Fibroblast of skin of right biceps (primary cell): ENCODE results near the gene C4B.
"Not testable (repeated sequence)": the region's sequence is repeated elsewhere in the genome, so short reads cannot be mapped to it uniquely, and the experiment has no call there.

Source experiments
- DNase-seq: peaks from one replicate; pipeline ENCODE4 v3.0.0-alpha.2; 2013

C4B gene

GRCh38 chr6:31981744-31982143 is 32.9 kb upstream of the C4B start, which contains the start of gene C4A:
TSS of gene C4A (plus strand) at chr6:31982057. CDS start at chr6:31982108, 51 bp downstream.
- DNase-seq, result not testable (repeated sequence)

GRCh38 chr6:31989363-31989762 is 25.2 kb upstream of the C4B start:
- DNase-seq, result not testable (repeated sequence)

GRCh38 chr6:31994421-31994820 is 20.2 kb upstream of the C4B start:
- DNase-seq, result not testable (repeated sequence)

DNA sequence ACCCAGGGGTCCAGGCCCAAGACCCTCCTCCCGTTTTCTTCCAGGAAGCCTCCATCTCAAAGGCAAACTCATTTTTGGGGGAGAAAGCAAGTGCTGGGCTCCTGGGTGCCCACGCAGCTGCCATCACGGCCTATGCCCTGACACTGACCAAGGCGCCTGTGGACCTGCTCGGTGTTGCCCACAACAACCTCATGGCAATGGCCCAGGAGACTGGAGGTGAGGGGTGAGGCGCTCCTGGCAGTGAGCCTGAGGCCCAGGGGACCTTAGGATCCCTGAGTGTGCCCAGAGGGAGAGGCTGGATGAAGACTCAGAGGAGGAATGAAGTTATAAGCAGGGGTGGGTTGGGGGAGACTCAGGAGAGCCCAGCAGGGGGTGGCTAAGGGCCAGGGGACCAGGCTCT is 18.2 kb upstream of the C4B start:
- not testable (repeated sequence) for DNase-seq

DNA sequence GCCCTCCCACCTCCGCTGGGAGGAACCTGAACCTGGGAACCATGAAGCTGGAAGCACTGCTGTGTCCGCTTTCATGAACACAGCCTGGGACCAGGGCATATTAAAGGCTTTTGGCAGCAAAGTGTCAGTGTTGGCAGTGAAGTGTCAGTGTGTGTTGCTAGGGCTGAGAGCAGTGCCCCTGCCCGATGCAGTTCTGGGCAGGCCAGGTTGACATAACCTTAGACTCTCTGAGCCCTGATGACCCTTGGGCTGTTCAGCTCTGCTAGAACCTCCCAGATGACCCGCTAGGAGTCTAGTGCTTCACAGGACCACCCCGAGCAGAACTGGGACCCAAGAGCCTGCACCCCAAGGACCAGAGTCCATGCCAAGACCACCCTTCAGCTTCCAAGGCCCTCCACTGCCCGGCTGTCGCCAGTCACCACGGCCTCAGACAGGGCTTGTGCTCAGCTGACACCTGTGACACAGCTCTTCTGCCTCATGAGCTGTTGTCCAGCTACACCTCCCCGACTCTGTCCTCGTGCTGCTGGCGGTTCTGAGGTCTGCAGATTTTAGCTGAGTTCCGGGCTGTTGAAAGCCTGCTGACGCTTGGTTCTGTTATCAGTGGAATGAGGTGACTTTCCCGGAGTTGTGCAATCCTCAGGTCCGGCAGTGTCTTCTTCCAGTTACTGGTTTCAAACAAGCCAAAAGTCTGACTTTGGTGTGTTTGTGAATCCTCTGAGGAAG is 11.9 kb upstream of the C4B start:
- not testable (repeated sequence) for DNase-seq

DNA sequence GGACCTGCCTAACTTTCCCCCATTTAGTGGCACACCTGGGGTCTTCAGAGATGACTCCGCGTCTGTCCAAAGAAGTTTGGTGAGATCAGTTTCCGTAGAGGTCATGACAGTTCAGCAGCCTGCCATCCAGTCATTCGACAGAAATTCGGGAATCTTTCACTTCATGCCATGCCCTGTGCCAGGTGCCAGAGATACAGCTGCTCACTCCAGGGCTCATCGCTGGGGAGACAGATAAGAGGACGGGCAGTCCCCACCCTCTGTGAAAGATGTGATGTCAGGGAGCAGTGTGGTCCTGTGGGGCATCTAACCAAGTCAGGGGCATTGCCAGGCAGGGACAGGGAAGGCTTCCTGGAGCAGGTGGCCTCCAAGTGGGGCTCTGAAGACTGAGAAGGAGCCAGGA is 11.3 kb upstream of the C4B start:
- DNase-seq, result not testable (repeated sequence)

GRCh38 chr6:32004393-32004792 is 10.2 kb upstream of the C4B start:
- not testable (repeated sequence) for DNase-seq

DNA sequence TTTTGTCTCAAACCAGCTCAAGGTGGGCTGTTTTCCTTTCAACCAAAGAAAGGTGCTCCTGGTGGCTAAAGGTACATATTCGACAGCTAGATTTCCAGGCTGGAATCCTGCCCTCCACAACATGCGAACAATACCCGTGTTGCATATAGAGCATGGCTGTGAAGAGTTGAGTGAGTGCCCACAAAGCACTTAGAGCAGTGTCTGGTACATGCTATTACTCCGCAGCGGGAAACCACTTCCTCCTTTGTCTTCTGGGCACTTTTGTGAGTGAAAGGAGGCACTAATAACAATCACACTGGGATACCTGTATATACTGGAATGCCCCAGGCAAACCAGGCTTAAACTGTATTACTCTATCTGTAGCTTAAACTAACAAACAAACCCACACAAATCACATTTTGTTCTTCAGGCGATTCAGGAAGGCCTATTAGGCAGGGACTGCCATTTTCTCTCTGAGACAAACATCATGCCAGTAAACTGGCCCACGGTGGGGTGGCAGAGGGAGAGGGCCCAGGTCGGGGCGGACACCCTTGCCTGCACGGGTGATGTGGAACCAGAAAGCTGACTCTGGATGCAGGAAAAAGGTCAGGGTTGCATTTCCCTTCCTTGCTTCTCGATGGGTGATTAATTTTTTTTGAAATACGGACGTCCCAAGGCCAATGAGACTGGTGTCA is 9.6 kb upstream of the C4B start:
- DNase-seq, result not testable (repeated sequence)

DNA sequence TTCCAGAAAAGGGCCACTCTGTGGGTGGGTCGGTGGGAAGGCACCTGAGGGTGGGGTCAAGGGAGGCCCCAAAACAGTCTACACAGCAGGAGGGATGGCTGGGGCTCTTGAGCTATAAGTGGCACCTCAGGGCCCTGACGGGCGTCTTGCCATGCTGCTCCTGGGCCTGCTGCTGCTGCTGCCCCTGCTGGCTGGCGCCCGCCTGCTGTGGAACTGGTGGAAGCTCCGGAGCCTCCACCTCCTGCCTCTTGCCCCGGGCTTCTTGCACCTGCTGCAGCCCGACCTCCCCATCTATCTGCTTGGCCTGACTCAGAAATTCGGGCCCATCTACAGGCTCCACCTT is 9.1 kb upstream of the C4B start:
- DNase-seq, result not testable (repeated sequence)

DNA sequence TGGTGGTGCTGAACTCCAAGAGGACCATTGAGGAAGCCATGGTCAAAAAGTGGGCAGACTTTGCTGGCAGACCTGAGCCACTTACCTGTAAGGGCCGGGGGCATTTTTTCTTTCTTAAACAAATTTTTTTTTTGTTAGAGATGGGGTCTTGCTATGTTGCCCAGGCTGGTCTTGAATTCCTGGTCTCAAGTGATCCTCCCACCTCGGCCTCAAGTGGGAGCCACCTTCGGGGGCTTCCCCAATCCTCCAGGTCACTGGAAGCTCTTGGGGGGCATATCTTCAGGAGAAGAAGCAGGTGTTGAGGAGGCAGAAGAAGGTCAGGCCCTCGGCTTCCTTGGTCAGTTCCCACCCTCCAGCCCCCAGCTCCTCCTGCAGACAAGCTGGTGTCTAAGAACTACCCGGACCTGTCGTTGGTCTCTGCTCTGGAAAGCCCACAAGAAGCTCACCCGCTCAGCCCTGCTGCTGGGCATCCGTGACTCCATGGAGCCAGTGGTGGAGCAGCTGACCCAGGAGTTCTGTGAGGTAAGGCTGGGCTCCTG is 8.5 kb upstream of the C4B start:
- DNase-seq, result not testable (repeated sequence)

- not testable (repeated sequence) for DNase-seq
Measured at GRCh38 chr6:32007086-32007485, 7.5 kb upstream of the C4B start.

- not testable (repeated sequence) for DNase-seq
Measured at GRCh38 chr6:32008037-32008436, 6.6 kb upstream of the C4B start.

DNA sequence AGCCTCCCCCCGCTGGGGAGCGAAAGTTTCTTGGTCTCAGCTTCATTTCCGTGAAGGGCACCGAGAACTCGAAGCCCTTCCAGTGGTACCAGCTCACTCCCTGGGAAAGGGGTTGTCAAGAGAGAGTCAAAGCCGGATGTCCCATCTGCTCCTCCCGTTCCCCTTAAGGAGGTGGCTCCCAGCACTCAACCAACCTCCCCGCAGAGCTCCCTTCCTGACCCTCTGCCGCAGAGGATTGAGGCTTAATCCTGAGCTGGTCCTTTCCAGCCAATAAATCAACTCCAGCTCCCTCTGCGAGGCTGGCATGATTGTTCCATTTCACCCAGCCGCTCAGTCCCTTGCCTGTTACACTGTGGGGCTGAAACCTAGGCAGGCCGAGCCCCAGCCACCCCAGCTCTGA is 6.0 kb upstream of the C4B start:
- not testable (repeated sequence) for DNase-seq

- DNase-seq, result not testable (repeated sequence)
Measured at GRCh38 chr6:32009537-32009936, 5.1 kb upstream of the C4B start.

DNA sequence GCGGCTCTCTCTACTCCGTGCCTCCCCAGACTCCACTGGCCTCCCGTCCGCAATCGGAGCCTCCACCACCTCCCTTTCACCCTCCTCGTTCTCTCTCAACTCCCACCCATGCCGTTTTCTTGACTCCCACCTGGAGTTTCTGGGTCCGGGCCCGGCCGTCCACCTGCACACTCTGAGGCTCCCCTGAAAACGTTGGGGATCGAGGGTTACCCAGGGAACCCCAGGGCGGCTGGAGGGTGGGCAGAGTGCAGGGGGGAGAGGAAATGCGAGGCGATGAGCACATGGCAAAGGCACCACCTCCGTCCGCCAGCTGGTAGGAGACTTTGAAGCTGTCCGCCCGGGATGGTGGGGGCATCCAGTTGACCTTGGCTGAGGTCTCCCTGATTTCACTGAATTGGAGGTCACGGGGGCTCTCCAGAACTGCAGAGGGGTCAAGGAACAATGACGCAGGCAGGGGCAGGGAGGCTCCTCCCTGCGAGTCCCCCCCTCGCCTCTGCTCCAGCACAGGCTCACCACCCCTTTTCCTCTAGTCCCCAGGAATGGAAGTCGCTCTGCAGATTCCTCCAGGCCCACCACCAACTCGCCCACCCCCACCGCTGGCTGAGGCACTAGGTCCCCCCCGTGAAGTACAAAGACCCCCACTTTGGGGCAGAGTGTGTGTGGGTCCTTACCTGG is 3.6 kb upstream of the C4B start:
- DNase-seq, result not testable (repeated sequence)

DNA sequence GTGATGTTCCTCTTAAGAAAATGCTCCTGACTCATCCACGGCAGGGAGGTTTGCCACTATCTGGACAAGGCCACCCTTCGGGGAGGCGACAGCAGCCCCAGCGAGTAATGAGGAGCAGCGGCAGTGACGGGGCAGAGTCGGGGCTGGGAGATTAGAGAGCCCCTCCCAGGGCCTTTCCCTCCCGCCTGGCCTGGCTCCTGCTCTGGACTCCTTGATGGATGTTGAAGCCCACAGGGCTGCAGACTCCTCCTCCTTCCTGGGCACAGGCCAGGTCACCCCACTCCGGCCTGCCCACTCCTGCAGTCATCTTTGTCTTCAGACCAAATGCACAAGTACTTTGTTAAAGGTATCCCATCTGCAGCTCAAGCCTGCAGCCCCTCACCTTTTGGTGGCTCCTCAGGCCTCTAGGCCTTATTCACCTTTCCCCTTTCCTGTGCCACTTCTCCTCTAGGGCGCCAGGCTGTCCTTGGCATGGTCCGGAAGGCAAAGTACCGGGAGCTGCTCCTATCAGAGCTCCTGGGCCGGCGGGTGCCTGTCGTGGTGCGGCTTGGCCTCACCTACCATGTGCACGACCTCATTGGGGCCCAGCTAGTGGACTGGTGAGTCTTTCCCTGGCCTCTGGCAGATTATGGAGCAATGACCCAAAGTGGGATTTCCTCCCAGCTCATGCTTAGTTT is 1.5 kb upstream of the C4B start:
- not testable (repeated sequence) for DNase-seq

- not testable (repeated sequence) for DNase-seq
Measured at GRCh38 chr6:32013738-32014137, 857 bp upstream of the C4B start.

DNA sequence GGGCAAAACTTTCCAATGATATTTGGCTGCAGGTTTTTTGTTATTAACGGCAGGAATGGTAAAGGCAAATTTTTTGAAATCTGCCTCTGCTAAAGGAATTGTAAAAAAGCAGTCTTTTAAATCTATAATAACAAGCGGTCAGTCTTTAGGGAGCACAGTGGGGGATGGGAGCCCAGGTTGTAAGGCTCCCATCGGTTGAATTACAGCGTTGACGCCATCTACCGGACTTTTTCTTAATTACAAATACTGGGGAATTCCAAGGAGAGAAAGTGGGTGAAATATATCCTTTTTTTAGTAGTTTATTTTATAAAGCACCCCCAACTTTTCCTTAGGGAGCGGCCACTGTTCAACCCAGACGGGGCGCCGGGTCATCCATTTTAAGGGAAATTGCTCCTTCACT is 7.5 kb downstream of the C4B start:
- DNase-seq, result not testable (repeated sequence)

DNA sequence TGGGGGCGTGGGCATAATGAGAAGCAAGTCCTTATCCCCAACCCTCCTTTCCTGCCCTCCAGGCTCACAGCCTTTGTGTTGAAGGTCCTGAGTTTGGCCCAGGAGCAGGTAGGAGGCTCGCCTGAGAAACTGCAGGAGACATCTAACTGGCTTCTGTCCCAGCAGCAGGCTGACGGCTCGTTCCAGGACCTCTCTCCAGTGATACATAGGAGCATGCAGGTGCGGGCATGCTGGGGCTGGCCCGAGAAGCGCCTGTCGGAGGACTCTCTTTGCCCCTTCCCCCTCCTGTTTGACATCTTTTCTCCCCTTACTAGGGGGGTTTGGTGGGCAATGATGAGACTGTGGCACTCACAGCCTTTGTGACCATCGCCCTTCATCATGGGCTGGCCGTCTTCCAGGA is 14.0 kb downstream of the C4B start:
- DNase-seq, result not testable (repeated sequence)

GRCh38 chr6:32029553-32029952 is 15.0 kb downstream of the C4B start:
- DNase-seq, result not testable (repeated sequence)

DNA sequence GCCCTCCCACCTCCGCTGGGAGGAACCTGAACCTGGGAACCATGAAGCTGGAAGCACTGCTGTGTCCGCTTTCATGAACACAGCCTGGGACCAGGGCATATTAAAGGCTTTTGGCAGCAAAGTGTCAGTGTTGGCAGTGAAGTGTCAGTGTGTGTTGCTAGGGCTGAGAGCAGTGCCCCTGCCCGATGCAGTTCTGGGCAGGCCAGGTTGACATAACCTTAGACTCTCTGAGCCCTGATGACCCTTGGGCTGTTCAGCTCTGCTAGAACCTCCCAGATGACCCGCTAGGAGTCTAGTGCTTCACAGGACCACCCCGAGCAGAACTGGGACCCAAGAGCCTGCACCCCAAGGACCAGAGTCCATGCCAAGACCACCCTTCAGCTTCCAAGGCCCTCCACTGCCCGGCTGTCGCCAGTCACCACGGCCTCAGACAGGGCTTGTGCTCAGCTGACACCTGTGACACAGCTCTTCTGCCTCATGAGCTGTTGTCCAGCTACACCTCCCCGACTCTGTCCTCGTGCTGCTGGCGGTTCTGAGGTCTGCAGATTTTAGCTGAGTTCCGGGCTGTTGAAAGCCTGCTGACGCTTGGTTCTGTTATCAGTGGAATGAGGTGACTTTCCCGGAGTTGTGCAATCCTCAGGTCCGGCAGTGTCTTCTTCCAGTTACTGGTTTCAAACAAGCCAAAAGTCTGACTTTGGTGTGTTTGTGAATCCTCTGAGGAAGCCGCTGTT is 20.9 kb downstream of the C4B start:
- DNase-seq, result not testable (repeated sequence)

GRCh38 chr6:32037136-32037535 is 22.5 kb downstream of the C4B start:
- DNase-seq, result not testable (repeated sequence)
